ENCODE measurements around the gene DGKB. TPM values are rescaled to one million over a fixed set of nuclear protein-coding genes. Genes with fewer than 3 reads are reported as not detected.

The DGKB gene
- polyA plus RNA-seq, 1 of the 3 experiments (the other 2 are of a cell fraction), result 2.1 TPM

DNA sequence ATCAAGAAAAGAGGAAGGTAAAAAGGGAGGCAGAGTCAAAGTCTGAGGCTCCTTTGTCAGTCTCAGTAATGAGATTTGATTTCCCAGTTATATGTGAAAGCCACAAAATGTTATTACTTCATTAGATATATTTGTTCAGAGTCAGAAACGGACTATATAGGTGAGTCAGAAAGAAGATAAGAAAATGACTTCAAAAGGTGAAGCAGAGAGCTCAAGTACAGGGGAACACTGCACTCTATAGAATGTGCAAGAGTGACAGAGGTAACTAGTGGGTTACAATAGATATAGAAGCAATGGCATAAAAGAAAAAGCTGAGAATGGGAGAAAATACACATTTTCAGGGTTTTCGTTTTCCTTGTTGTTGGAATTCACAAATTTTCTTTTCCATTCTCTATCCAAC is 43.3 kb downstream of the DGKB start:
- no peaks in the 10 kb centered on the region for H3K79me2 ChIP-seq (ENCODE audit: insufficient read depth)
- ChIA-PET CTCF (interaction anchor here (1.2 kb wide), 1 partner anchor 16 kb away, joined by 3 read pairs; no protein-coding TSS in a partner anchor), POLR2A (no interaction called here)
- no peak overlapping the region for H2AFZ ChIP-seq (ENCODE audit: low read depth)
- H3K4me1 ChIP-seq (ENCODE audit: control insufficient read depth in 1 of 2, insufficient read depth in 2 of 2, low read depth in 1 of 2, low read length in 1 of 2), result no peaks in the 10 kb centered on the region
- H3K27me3 ChIP-seq (ENCODE audit: insufficient read depth), result no peaks in the 10 kb centered on the region
- 59% methylated on average over 2 of the region's 2 CpGs for WGBS (ENCODE audit: low lambda C conversion rate)
- no peak overlapping the region for H3K9ac ChIP-seq
- H4K20me1 ChIP-seq (ENCODE audit: insufficient read depth), result no peaks in the 10 kb centered on the region
- DNase-seq, result no peak
- no peak overlapping the region for H3K27ac ChIP-seq (ENCODE audit: low read depth in 2 of 2, low read length in 1 of 2)
- peaks cover 5% of the 10 kb centered on the region for H3F3A ChIP-seq (replicated peaks; ENCODE audit: insufficient read depth)
- no peaks in the 10 kb centered on the region for H3K9me3 ChIP-seq
- no peak overlapping the region for H3K4me2 ChIP-seq
- no peaks in the 10 kb centered on the region for H3K36me3 ChIP-seq (replicated peaks in 1 of 2; ENCODE audit: control insufficient read depth in 1 of 2, insufficient read depth in 2 of 2, low read length in 1 of 2)
- no peaks in the 10 kb centered on the region for H3K9me2 ChIP-seq
- no peak overlapping the region for H3K4me3 ChIP-seq (ENCODE audit: low read depth in 2 of 2, low read length in 1 of 2)
- no peak for TF ChIP-seq CHD2 (IDR thresholded peaks at IDR 0.05; ENCODE audit: low read length, partially characterized antibody)

DNA sequence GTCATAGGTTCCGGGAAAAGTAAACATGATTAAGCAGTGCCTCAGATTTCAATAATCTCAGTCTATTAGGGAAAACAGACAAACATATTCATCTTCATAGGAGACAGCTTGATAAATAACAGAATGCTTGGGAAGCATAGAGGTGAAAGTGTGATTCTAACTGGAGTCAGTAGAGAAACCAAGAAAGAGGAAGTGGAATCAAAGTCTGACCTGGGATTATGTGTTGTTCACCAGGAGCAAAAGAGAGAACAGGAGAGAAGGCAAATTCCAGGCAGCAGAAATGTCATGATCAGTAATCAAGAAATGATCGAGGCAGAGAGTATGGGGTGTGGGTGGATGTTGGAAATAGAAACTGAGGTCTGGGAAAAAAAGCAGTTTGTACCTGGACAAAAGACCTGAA is 43.7 kb downstream of the DGKB start:
- H3K4me1 ChIP-seq (ENCODE audit: control insufficient read depth in 1 of 2, insufficient read depth in 2 of 2, low read depth in 1 of 2, low read length in 1 of 2), result no peaks in the 10 kb centered on the region
- no peaks in the 10 kb centered on the region for H3K36me3 ChIP-seq (replicated peaks in 1 of 2; ENCODE audit: control insufficient read depth in 1 of 2, insufficient read depth in 2 of 2, low read length in 1 of 2)
- H3K79me2 ChIP-seq (ENCODE audit: insufficient read depth), result no peaks in the 10 kb centered on the region
- H3K4me3 ChIP-seq (ENCODE audit: low read depth in 2 of 2, low read length in 1 of 2), result no peak overlapping the region
- no peak overlapping the region for H3K9ac ChIP-seq
- DNase-seq, result no peak
- no peak overlapping the region for H3K4me2 ChIP-seq
- no peak overlapping the region for H3K27ac ChIP-seq (ENCODE audit: low read depth in 2 of 2, low read length in 1 of 2)
- H4K20me1 ChIP-seq (ENCODE audit: insufficient read depth), result no peaks in the 10 kb centered on the region
- peaks cover 5% of the 10 kb centered on the region for H3F3A ChIP-seq (replicated peaks; ENCODE audit: insufficient read depth)
- CTCF ChIA-PET, result interaction anchor here (1.2 kb wide), 1 partner anchor 10 kb away, joined by 4 read pairs; no protein-coding TSS in a partner anchor
- POLR2A ChIA-PET, result no interaction called here
- H3K9me3 ChIP-seq, result no peaks in the 10 kb centered on the region
- H3K9me2 ChIP-seq, result no peaks in the 10 kb centered on the region
- H3K27me3 ChIP-seq (ENCODE audit: insufficient read depth), result no peaks in the 10 kb centered on the region
- TF ChIP-seq TAF1 (IDR thresholded peaks at IDR 0.05; ENCODE audit: borderline replicate concordance, low read depth, low read length), result no peak
- TF ChIP-seq NRF1 (IDR thresholded peaks at IDR 0.05; ENCODE audit: low read depth, low read length), result no peak
- TF ChIP-seq TEAD4 (IDR thresholded peaks at IDR 0.05; ENCODE audit: borderline replicate concordance, insufficient read depth), result no peak
- no peak for TF ChIP-seq MXI1 (IDR thresholded peaks at IDR 0.05; ENCODE audit: low read depth, low read length)
- TF ChIP-seq RAD21 (IDR thresholded peaks at IDR 0.05; ENCODE audit: low read length), result no peak
- no peak for TF ChIP-seq CHD2 (IDR thresholded peaks at IDR 0.05; ENCODE audit: low read length, partially characterized antibody)
- no peak for TF ChIP-seq YY1 (IDR thresholded peaks at IDR 0.05; ENCODE audit: low read depth)
- no peak for TF ChIP-seq FOSL2 (IDR thresholded peaks at IDR 0.05; ENCODE audit: borderline replicate concordance, low read depth)
- TF ChIP-seq, protein P1, sequence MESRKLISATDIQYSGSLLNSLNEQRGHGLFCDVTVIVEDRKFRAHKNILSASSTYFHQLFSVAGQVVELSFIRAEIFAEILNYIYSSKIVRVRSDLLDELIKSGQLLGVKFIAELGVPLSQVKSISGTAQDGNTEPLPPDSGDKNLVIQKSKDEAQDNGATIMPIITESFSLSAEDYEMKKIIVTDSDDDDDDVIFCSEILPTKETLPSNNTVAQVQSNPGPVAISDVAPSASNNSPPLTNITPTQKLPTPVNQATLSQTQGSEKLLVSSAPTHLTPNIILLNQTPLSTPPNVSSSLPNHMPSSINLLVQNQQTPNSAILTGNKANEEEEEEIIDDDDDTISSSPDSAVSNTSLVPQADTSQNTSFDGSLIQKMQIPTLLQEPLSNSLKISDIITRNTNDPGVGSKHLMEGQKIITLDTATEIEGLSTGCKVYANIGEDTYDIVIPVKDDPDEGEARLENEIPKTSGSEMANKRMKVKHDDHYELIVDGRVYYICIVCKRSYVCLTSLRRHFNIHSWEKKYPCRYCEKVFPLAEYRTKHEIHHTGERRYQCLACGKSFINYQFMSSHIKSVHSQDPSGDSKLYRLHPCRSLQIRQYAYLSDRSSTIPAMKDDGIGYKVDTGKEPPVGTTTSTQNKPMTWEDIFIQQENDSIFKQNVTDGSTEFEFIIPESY (IDR thresholded peaks at IDR 0.05; ENCODE audit: borderline replicate concordance, low read depth), result no peak
- no peak for TF ChIP-seq JUND (IDR thresholded peaks at IDR 0.05)
- no peak for TF ChIP-seq FOXM1 (IDR thresholded peaks at IDR 0.05; ENCODE audit: low read depth)
- TF ChIP-seq NFIC (IDR thresholded peaks at IDR 0.05; ENCODE audit: borderline replicate concordance), result no peak
- TF ChIP-seq, protein P2, sequence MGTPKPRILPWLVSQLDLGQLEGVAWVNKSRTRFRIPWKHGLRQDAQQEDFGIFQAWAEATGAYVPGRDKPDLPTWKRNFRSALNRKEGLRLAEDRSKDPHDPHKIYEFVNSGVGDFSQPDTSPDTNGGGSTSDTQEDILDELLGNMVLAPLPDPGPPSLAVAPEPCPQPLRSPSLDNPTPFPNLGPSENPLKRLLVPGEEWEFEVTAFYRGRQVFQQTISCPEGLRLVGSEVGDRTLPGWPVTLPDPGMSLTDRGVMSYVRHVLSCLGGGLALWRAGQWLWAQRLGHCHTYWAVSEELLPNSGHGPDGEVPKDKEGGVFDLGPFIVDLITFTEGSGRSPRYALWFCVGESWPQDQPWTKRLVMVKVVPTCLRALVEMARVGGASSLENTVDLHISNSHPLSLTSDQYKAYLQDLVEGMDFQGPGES (IDR thresholded peaks at IDR 0.05; ENCODE audit: low read depth, low read length), result no peak
- TF ChIP-seq MEF2A (IDR thresholded peaks at IDR 0.05; ENCODE audit: borderline replicate concordance, low read depth), result no peak
- TF ChIP-seq, protein P3, sequence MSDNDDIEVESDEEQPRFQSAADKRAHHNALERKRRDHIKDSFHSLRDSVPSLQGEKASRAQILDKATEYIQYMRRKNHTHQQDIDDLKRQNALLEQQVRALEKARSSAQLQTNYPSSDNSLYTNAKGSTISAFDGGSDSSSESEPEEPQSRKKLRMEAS (IDR thresholded peaks at IDR 0.05; ENCODE audit: low read depth), result no peak
- no peak for TF ChIP-seq FOXJ3 (CRISPR knock-in tag; IDR thresholded peaks at IDR 0.05)
- no peak overlapping the region for H2AFZ ChIP-seq (ENCODE audit: low read depth)
- 84% methylated on average over 2 of the region's 2 CpGs for WGBS (ENCODE audit: low lambda C conversion rate)

All from SK-N-SH (cell line).